GM12865 (cell line): ENCODE measurements around the gene KLHDC7B.

Experiments
- DNase-seq: peaks from one replicate; pipeline ENCODE4 v3.0.0; 2010; ENCODE audit warnings: low read depth
- H3K4me3 ChIP-seq: 2 replicates; pipeline ENCODE4 v1.5.1; 2011; ENCODE audit warnings: mild to moderate bottlenecking, low read depth, low read length, control low read depth
- TF ChIP-seq, protein P1 (sequence below): IDR thresholded peaks from 2 replicates; pipeline ENCODE4 v1.5.1; 2011; ENCODE audit warnings: low read length, control low read depth, low read depth, inconsistent platforms; ENCODE audit not compliant: insufficient read depth; ENCODE audit errors: missing control alignments

The KLHDC7B gene

DNA sequence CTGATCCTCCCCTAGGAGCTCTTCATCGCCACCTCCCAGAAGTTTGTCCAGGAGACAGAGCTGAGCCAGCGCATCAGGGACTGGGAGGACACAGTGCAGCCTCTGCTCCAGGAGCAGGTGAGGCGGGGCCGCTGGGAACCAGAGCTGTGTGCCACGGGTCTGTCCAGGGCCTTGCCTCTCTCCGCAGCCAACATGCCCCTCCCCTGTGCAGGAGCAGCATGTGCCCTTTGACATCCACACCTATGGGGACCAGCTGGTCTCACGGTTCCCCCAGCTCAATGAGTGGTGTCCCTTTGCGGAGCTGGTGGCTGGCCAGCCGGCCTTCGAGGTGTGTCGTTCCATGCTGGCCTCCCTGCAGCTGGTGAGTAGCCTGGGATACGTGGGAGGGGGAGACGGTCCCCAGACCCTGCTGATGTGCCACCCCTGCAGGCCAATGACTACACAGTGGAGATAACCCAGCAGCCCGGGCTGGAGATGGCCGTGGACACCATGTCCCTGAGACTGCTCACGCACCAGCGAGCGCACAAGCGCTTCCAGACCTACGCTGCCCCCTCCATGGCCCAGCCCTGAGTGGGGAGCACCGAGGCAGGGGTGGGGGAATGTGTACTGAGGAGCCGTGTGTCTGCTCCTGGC, 22.8 kb upstream of the KLHDC7B start:
- H3K4me3 ChIP-seq = no peak overlapping the region
- no peak for DNase-seq
- TF ChIP-seq, protein P1, sequence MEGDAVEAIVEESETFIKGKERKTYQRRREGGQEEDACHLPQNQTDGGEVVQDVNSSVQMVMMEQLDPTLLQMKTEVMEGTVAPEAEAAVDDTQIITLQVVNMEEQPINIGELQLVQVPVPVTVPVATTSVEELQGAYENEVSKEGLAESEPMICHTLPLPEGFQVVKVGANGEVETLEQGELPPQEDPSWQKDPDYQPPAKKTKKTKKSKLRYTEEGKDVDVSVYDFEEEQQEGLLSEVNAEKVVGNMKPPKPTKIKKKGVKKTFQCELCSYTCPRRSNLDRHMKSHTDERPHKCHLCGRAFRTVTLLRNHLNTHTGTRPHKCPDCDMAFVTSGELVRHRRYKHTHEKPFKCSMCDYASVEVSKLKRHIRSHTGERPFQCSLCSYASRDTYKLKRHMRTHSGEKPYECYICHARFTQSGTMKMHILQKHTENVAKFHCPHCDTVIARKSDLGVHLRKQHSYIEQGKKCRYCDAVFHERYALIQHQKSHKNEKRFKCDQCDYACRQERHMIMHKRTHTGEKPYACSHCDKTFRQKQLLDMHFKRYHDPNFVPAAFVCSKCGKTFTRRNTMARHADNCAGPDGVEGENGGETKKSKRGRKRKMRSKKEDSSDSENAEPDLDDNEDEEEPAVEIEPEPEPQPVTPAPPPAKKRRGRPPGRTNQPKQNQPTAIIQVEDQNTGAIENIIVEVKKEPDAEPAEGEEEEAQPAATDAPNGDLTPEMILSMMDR = no peak

DNA sequence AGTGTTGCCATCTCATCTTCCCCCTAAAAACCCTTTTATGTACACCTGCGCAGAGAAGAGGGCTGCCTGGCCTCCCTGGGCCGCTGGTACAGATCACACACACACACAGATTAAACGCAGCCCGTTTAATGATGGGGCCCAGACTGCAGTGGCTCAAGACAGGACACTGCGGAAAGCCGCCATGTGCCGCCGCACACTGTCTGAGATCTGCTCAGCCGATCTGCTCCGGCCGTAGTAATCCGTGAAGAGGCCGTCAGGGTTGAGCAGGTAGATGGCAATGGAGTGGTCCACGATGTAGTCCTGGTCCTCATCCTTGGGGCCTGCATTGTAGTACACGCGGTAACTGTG, 22.3 kb upstream of the KLHDC7B start:
- TF ChIP-seq, protein P1 = no peak
- no peak overlapping the region for H3K4me3 ChIP-seq
- DNase-seq = no peak

- DNase-seq = no peak
- TF ChIP-seq, protein P1 = no peak
- H3K4me3 ChIP-seq = peak overlapping the region; percentile 68
Measured at GRCh38 chr22:50523806-50524675, 21.7 kb upstream of the KLHDC7B start.

DNA sequence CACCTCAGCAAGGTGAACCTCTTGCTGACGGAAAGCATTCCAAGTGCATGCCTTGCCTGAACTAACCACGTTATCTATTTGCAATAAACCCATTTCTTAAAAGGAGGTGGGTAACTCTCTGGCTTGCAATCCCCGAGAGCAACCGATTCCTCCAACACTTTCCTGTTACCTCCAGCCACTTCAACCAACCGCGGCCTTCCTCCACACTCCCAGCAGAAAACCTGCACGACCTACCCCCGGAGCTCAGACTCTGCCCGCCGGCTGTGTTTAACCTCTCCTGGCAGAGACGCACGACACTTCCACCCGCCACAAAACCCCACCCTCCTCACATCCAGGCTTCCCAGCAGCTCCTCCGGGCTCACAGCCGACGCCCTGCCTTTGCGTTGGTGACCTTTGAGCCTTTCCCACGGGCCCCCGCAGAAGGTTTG, 21.0 kb upstream of the KLHDC7B start:
- TF ChIP-seq, protein P1 = no peak
- H3K4me3 ChIP-seq = peak overlapping the region; percentile 68
- DNase-seq = no peak

DNA sequence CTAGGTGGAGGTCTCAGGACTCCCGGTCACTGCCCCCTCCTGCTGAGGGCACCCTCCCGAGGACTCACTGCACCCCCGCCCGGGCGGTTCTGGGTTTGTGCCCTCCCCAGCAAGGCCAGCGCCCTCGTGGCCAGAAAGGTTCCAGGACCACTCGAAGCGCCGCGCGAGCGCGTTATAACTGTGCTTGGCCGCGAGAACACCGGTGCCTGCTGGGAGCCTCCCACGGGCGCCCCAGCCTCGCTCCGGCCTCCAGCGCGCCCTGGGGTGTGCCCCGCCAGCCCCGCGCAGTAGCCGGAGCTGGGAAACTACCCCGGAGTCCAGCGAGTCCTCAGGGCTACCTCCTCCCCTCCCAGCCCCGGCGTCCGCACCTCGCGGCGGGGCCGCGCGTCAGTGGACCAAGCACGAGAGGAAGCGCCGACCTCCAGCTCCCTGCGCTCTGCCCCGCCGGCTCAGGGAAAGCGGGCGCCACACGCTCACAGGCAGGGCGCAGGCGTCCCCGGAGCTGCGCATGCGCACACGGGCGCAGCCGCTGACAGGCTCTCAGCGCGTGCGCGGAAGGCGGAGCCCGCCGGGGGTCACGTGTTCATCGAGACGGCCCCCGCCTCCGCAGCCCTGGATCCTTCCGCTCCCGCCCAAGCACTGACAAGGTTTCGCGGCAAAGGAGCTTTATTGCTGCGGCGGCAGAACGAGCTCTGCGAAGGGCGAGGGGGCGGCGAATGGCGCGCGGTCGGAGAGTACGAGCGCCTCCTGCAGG, 20.4 kb upstream of the KLHDC7B start, which contains the start of gene SCO2:
SCO2 (minus strand) TSS at position 495 of the 754 bp plus-strand sequence. CDS start 1,187 bp downstream, outside the sequence.
- H3K4me3 ChIP-seq = peak within 1 kb of the TSS; percentile 68
- TF ChIP-seq, protein P1 = peak; percentile 50
- peak; percentile 99 for DNase-seq

GRCh38 chr22:50525858-50526107, 19.9 kb upstream of the KLHDC7B start:
- TF ChIP-seq, protein P1 = no peak
- DNase-seq = no peak
- H3K4me3 ChIP-seq = peak overlapping the region; percentile 68
